PFSK-1 (cell line): ENCODE data around the gene STIM2.

Experiments used
- FOXP2 ChIP-seq: optimal IDR thresholded peaks from 2 replicates; pipeline ENCODE3; 2011; ENCODE audit warnings: borderline replicate concordance, control low read depth, inconsistent platforms; ENCODE audit not compliant: insufficient read depth; ENCODE audit errors: extremely low read length, extremely low read depth
- POLR2AphosphoS5 ChIP-seq: IDR thresholded peaks from 2 replicates; pipeline ENCODE4 v1.6.1; 2012; ENCODE audit warnings: low read depth, mild to moderate bottlenecking, control low read depth, low read length, moderate library complexity
- REST ChIP-seq, 2 experiments: IDR thresholded peaks; 2 replicates each; pipeline versions ENCODE4 v1.6.1 to v1.8.0; 2011 to 2012; ENCODE audit warnings: low read depth in 2 of 2, low read length in 2 of 2, control low read depth in 1 of 2, inconsistent platforms in 1 of 2, mild to moderate bottlenecking in 1 of 2, moderate library complexity in 1 of 2; ENCODE audit not compliant: insufficient read depth in 1 of 2
- SIN3A ChIP-seq: IDR thresholded peaks from 2 replicates; pipeline ENCODE4 v1.6.1; 2012; ENCODE audit warnings: mild to moderate bottlenecking, low read length, moderate library complexity, borderline replicate concordance; ENCODE audit not compliant: insufficient read depth
- TAF1 ChIP-seq: IDR thresholded peaks from 2 replicates; pipeline ENCODE4 v1.6.1; 2012; ENCODE audit warnings: low read length, control low read depth, borderline replicate concordance; ENCODE audit not compliant: insufficient read depth

The STIM2 gene

GRCh38 chr4:26996745-26997144 is 136.1 kb downstream of the STIM2 start:
- no peak for TF ChIP-seq TAF1
- no peak for TF ChIP-seq FOXP2

GRCh38 chr4:26999689-27000088 is 139.0 kb downstream of the STIM2 start:
- TF ChIP-seq POLR2AphosphoS5 (no peak), REST (IDR thresholded peaks at IDR 0.05; ENCODE audit: insufficient read depth in 1 of 2, low read depth in 2 of 2, low read length in 2 of 2) (no peak), TAF1 (no peak), SIN3A (no peak), FOXP2 (no peak)

GRCh38 chr4:27000122-27000521 is 139.5 kb downstream of the STIM2 start:
- no peak for TF ChIP-seq SIN3A
- no peak for TF ChIP-seq REST (IDR thresholded peaks at IDR 0.05; ENCODE audit: insufficient read depth in 1 of 2, low read depth in 2 of 2, low read length in 2 of 2)
- no peak for TF ChIP-seq POLR2AphosphoS5

- TF ChIP-seq POLR2AphosphoS5 = no peak
- no peak for TF ChIP-seq TAF1
- no peak for TF ChIP-seq SIN3A
- no peak for TF ChIP-seq REST (IDR thresholded peaks at IDR 0.05; ENCODE audit: insufficient read depth in 1 of 2, low read depth in 2 of 2, low read length in 2 of 2)
- TF ChIP-seq FOXP2 = no peak
Measured at GRCh38 chr4:27000820-27001219, 140.2 kb downstream of the STIM2 start.

- TF ChIP-seq FOXP2 (no peak), POLR2AphosphoS5 (no peak), REST (IDR thresholded peaks at IDR 0.05; ENCODE audit: insufficient read depth in 1 of 2, low read depth in 2 of 2, low read length in 2 of 2) (no peak), TAF1 (no peak), SIN3A (no peak)
Measured at GRCh38 chr4:27001398-27002164, 140.9 kb downstream of the STIM2 start.
